NOMO-1 treated with dmso at 0.1 percent for 144 hours (cell line): ENCODE data around the gene FBXO38.

Experiments used
- DNase-seq: peaks from one replicate; lab custom pipeline; 2025; ENCODE audit not compliant: unreplicated experiment; lab: John Stamatoyannopoulos, UW

Gene FBXO38, protein sequence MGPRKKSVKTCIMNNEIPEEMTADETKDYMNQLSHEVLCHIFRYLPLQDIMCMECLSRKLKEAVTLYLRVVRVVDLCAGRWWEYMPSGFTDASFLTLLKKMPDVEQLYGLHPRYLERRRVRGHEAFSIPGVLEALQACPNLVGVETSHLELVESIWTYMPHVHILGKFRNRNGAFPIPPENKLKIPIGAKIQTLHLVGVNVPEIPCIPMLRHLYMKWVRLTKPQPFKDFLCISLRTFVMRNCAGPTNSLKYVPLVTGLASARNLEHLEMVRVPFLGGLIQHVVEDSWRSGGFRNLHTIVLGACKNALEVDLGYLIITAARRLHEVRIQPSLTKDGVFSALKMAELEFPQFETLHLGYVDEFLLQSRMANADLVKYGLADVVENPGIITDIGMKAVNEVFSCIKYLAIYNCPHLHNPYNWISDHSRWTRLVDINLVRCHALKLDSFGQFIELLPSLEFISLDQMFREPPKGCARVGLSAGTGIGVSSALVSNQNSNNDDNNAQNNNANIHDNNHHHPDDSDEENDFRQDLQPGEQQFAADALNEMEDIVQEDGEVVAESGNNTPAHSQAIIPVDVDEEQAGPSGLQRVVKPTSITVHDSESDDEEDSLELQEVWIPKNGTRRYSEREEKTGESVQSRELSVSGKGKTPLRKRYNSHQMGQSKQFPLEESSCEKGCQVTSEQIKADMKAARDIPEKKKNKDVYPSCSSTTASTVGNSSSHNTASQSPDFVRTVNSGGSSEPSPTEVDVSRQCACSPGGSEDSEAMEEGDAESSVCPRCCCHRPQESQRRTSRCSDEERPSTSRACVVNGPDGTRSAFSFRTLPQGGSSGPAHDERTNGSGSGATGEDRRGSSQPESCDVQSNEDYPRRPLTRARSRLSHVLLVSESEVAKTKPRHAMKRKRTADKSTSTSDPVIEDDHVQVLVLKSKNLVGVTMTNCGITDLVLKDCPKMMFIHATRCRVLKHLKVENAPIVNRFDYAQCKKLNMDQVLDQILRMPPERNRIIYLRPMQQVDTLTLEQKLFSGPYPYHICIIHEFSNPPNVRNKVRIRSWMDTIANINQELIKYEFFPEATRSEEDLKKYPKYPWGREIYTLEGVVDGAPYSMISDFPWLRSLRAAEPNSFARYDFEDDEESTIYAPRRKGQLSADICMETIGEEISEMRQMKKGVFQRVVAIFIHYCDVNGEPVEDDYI

GRCh38 chr5:148383564-148384379 is at the start of gene FBXO38:
Gene FBXO38 (plus strand): TSS chr5:148383958. CDS start chr5:148394777, 10,819 bp downstream.
- DNase-seq = peak; percentile 97

DNA sequence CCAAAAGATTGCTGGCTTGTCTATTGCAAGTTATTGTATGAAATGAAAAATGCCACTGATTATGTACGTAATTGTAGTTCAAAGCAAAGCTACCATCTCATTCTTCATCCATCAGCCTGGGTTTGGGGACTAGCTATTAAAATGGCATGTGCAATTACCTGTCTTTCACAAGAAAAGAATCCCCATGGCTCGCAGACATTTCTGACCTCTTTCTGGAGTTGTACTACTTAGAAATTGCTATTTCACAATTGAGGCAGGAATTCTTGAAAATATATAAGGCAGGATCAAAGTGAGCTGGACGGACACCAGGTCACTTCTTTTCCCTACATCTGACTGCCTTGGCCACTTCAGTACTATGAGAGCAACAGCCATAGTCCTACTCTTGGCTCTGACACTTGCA is 48.5 kb upstream of the FBXO38 start, which contains the start of gene SPINK9:
Gene SPINK9, plus strand, starts transcription at position 301 of the 400 bp plus-strand sequence. Its CDS starts 55 bp downstream, at position 356.
- DNase-seq = no peak

DNA sequence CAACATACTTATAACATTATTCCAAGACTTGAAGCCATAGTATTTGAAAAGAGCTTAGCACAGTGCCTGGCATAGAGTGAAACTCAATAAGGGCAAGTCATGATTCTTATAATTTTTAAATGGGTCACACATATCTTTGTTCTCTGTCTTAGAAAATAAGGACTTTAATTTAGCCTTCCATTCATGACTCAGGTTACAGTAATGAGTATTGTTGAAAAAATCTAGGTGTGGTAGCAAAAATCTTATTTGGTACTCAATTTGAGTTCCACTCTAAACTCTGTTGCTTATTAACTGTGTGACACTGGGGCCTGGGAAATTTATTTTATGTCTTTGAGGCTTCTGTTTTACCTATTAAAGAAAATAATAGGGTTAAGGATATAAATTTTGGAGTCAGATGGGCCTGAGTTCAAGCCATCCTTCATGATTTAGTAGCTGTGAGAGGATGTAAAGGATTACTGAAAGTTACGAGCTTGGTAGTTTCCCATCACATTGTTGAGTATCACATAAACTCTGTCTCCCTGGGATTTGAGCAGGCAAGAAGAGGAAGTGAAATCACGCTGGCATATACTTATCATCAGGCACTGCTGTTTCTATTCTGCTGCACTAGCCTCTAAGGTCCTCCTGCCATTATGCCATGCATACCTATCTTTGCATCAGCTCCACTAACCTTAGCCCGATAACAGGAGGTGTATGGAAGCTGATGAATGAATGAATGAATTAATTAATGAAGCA is 46.9 kb upstream of the FBXO38 start:
- DNase-seq = peak; percentile 13

DNA sequence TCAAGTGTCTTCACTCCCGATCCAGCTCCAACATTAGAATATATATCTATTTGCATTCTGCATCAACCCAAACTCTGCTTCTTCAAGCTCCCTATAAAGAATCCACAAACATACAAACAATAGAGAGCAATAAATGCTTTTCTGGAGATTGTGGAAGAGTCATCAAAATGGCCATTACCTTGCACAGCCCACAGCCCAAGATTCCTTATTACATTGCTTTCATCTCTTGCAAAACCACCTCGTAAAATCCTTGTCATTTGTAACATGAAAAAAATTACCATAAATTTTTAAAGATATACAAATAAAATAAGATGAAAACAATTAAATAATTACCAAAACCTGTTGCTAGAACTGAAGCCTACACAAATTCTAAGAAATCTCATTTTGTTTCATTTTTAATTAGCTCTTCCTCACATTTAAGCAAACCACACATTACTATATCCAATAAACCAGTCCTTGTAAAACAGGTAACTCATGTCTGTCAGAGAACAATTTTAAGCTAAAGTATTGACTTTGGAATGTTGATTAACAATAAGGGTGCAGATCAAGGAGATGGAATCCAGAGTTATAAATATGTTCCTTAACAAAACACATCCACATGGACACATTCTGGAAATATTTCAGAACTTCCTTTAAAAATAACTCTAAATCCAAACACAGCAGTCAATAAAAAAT is 41.2 kb upstream of the FBXO38 start:
- no peak for DNase-seq

GRCh38 chr5:148343046-148343407 is 40.7 kb upstream of the FBXO38 start:
- no peak for DNase-seq

DNA sequence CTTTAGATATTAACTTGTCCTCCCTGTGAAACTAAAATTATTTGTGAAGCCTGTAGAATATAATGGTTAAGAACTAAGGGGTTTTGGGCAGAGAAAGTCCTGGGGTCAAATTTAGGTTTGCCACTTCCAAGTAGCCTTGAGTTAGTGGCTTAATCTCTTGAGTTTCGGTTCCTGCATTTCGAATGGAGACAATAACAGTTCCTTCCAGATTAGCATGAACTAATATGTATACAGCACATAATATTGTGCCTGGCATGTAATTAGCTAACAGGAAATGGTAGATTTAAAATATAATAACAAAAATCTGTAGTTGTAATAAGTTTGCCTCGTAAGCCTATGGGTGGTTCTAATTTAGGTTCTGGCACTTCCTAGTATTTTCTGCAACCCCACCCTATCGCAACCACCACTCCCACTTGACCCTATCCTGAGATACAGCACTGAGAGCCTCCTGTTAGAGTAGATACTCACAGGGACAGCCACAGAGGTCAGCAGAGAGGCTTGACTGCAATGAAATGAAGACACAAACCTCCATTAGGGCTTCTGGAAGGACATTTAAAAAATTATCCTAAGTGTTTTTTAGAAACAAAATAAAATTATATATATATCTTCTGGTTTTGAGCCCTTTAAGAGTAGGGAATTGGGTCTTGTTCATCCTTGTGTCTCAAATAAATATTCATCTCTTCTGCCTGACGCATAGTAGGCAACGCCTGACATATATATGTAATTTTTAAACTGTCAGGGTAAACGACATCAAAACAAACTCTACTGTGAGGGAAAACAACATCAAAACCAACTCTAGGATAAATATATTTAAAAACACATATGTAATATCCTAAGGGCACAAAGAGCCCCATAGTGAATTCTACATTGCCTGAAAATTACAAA is 39.9 kb upstream of the FBXO38 start:
- peak; percentile 14 for DNase-seq

DNA sequence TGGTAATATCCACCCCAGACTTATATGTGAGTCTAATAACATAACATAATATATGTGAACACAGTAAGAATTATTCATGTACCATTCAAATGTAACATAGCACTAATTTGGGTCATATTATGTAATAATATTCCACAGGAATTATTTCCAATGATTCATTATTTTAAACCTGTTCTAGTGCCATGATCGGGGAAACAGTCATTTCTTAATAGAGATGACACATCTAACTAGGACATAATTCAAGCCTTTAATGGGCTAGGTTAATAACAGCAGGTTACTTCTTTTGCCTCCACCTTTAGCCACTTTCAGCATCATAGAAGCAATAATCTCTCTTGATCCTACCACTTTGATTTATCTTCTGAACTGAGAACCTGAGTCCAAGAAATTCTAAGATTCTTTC is 36.1 kb upstream of the FBXO38 start:
- no peak for DNase-seq

- DNase-seq = no peak
Measured at GRCh38 chr5:148352696-148353095, 31.1 kb upstream of the FBXO38 start.

GRCh38 chr5:148353634-148354033 is 30.1 kb upstream of the FBXO38 start:
- DNase-seq = no peak

GRCh38 chr5:148364343-148364742 is 19.4 kb upstream of the FBXO38 start:
- DNase-seq = no peak

DNA sequence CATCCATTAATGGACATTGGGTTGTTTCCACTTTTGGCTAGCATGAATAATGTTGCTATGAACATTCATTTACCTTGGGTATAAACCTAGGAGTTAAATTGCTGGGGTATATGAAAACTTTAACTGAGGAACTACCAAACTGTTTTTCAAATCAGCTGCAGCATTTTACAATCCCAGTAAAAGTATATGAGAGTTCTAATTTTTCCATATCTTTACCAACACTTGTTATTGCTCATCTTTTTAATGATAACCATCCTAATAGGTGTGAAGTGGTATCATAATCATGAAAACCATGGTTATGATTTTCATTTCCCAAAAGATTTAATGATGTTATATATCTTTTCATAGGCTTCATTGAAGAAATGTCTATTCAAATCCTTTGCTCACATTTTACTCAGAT is 15.5 kb upstream of the FBXO38 start:
- no peak for DNase-seq

- DNase-seq = no peak
Measured at GRCh38 chr5:148372166-148372725, 11.5 kb upstream of the FBXO38 start.

DNA sequence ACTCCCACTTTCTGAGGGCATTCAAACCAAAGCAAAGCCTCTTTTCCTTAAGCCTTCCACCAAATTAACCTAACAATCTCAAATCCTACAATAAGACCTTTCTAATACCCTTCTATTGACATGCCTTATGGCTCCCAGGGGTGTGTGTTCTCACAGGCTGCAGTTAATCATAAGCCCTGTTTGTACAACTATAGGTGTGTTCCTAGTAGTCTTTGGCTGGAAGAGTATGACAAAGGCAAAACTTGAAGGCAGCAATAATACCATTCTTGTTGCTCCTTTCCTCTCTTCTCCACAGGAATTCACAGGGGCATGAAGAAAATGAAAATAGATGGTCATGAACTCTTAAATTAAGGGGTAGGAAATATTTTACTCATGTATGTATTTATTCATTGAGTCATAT is 10.9 kb upstream of the FBXO38 start:
- DNase-seq = no peak

- DNase-seq = peak; percentile 58
Measured at GRCh38 chr5:148374690-148375360, 8.9 kb upstream of the FBXO38 start.

- no peak for DNase-seq
Measured at GRCh38 chr5:148376198-148376597, 7.6 kb upstream of the FBXO38 start.

- DNase-seq = no peak
Measured at GRCh38 chr5:148378670-148379069, 5.1 kb upstream of the FBXO38 start.

- no peak for DNase-seq
Measured at GRCh38 chr5:148379340-148379739, 4.4 kb upstream of the FBXO38 start.
